ENCODE results near the gene COP1.

The COP1 gene

GRCh38 chr1:176196728-176197127, 10.4 kb downstream of the COP1 start:
- no peaks in the 10 kb centered on the region for H3K36me3 ChIP-seq (ENCODE audit: control insufficient read depth, insufficient read depth, low read length)
- no peaks in the 10 kb centered on the region for H3K9me3 ChIP-seq (ENCODE audit: control insufficient read depth, insufficient read depth, low read length)
- no peaks in the 10 kb centered on the region for H3K27me3 ChIP-seq (ENCODE audit: control insufficient read depth, insufficient read depth, low read length)
- H3K9ac ChIP-seq (ENCODE audit: low read depth, low read length), result no peak overlapping the region
- H3K4me3 ChIP-seq (ENCODE audit: low read depth, low read length), result no peak overlapping the region
- H3K4me1 ChIP-seq (ENCODE audit: control insufficient read depth, insufficient read depth, low read length), result no peaks in the 10 kb centered on the region

- H3K4me1 ChIP-seq (ENCODE audit: control insufficient read depth, insufficient read depth, low read length), result no peaks in the 10 kb centered on the region
- no peak overlapping the region for H3K4me3 ChIP-seq (ENCODE audit: low read depth, low read length)
- no peaks in the 10 kb centered on the region for H3K9me3 ChIP-seq (ENCODE audit: control insufficient read depth, insufficient read depth, low read length)
- H3K27me3 ChIP-seq (ENCODE audit: control insufficient read depth, insufficient read depth, low read length), result no peaks in the 10 kb centered on the region
- H3K36me3 ChIP-seq (ENCODE audit: control insufficient read depth, insufficient read depth, low read length), result no peaks in the 10 kb centered on the region
- H3K9ac ChIP-seq (ENCODE audit: low read depth, low read length), result no peak overlapping the region
These were observed 11.5 kb downstream of the COP1 start for GRCh38 chr1:176195547-176195946.

GRCh38 chr1:176193663-176194062, 13.4 kb downstream of the COP1 start:
- Histone ChIP-seq H3K9me3 (ENCODE audit: control insufficient read depth, insufficient read depth, low read length) (no peaks in the 10 kb centered on the region), H3K9ac (ENCODE audit: low read depth, low read length) (no peak overlapping the region)

GRCh38 chr1:176193023-176193422, 14.1 kb downstream of the COP1 start:
- Histone ChIP-seq H3K9me3 (ENCODE audit: control insufficient read depth, insufficient read depth, low read length) (no peaks in the 10 kb centered on the region), H3K9ac (ENCODE audit: low read depth, low read length) (no peak overlapping the region), H3K4me3 (ENCODE audit: low read depth, low read length) (no peak overlapping the region), H3K36me3 (ENCODE audit: control insufficient read depth, insufficient read depth, low read length) (no peaks in the 10 kb centered on the region), H3K27me3 (ENCODE audit: control insufficient read depth, insufficient read depth, low read length) (no peaks in the 10 kb centered on the region), H3K4me1 (ENCODE audit: control insufficient read depth, insufficient read depth, low read length) (peaks cover 3% of the 10 kb centered on the region)

More at GRCh38 chr1:176193663-176194062, 13.4 kb downstream of the COP1 start:
- H3K4me1 ChIP-seq (ENCODE audit: control insufficient read depth, insufficient read depth, low read length), result no peaks in the 10 kb centered on the region
- no peaks in the 10 kb centered on the region for H3K27me3 ChIP-seq (ENCODE audit: control insufficient read depth, insufficient read depth, low read length)
- H3K4me3 ChIP-seq (ENCODE audit: low read depth, low read length), result no peak overlapping the region
- H3K36me3 ChIP-seq (ENCODE audit: control insufficient read depth, insufficient read depth, low read length), result no peaks in the 10 kb centered on the region

- Histone ChIP-seq H3K27me3 (ENCODE audit: control insufficient read depth, insufficient read depth, low read length) (no peaks in the 10 kb centered on the region), H3K36me3 (ENCODE audit: control insufficient read depth, insufficient read depth, low read length) (no peaks in the 10 kb centered on the region), H3K4me1 (ENCODE audit: control insufficient read depth, insufficient read depth, low read length) (peaks cover 10% of the 10 kb centered on the region), H3K9ac (ENCODE audit: low read depth, low read length) (no peak overlapping the region), H3K9me3 (ENCODE audit: control insufficient read depth, insufficient read depth, low read length) (no peaks in the 10 kb centered on the region), H3K4me3 (ENCODE audit: low read depth, low read length) (no peak overlapping the region)
These were observed 18.5 kb downstream of the COP1 start for GRCh38 chr1:176188604-176189003.

- no peaks in the 10 kb centered on the region for H3K27me3 ChIP-seq (ENCODE audit: control insufficient read depth, insufficient read depth, low read length)
- H3K4me1 ChIP-seq (ENCODE audit: control insufficient read depth, insufficient read depth, low read length), result peaks cover 10% of the 10 kb centered on the region
- no peaks in the 10 kb centered on the region for H3K9me3 ChIP-seq (ENCODE audit: control insufficient read depth, insufficient read depth, low read length)
- H3K9ac ChIP-seq (ENCODE audit: low read depth, low read length), result no peak overlapping the region
- H3K36me3 ChIP-seq (ENCODE audit: control insufficient read depth, insufficient read depth, low read length), result no peaks in the 10 kb centered on the region
- no peak overlapping the region for H3K4me3 ChIP-seq (ENCODE audit: low read depth, low read length)
These were observed 20.1 kb downstream of the COP1 start for GRCh38 chr1:176187001-176187400.

- H3K9me3 ChIP-seq (ENCODE audit: control insufficient read depth, insufficient read depth, low read length), result no peaks in the 10 kb centered on the region
- no peaks in the 10 kb centered on the region for H3K36me3 ChIP-seq (ENCODE audit: control insufficient read depth, insufficient read depth, low read length)
- no peak overlapping the region for H3K9ac ChIP-seq (ENCODE audit: low read depth, low read length)
- H3K27me3 ChIP-seq (ENCODE audit: control insufficient read depth, insufficient read depth, low read length), result no peaks in the 10 kb centered on the region
- H3K4me3 ChIP-seq (ENCODE audit: low read depth, low read length), result no peak overlapping the region
- peaks cover 10% of the 10 kb centered on the region for H3K4me1 ChIP-seq (ENCODE audit: control insufficient read depth, insufficient read depth, low read length)
These were observed 23.5 kb downstream of the COP1 start for GRCh38 chr1:176183618-176184017.

GRCh38 chr1:176178316-176178715, 28.8 kb downstream of the COP1 start:
- H3K4me3 ChIP-seq (ENCODE audit: low read depth, low read length), result no peak overlapping the region
- H3K27me3 ChIP-seq (ENCODE audit: control insufficient read depth, insufficient read depth, low read length), result no peaks in the 10 kb centered on the region
- no peaks in the 10 kb centered on the region for H3K9me3 ChIP-seq (ENCODE audit: control insufficient read depth, insufficient read depth, low read length)
- H3K9ac ChIP-seq (ENCODE audit: low read depth, low read length), result no peak overlapping the region
- no peaks in the 10 kb centered on the region for H3K4me1 ChIP-seq (ENCODE audit: control insufficient read depth, insufficient read depth, low read length)
- peaks cover under 1% of the 10 kb centered on the region for H3K36me3 ChIP-seq (ENCODE audit: control insufficient read depth, insufficient read depth, low read length)

GRCh38 chr1:176177764-176178163, 29.3 kb downstream of the COP1 start:
- Histone ChIP-seq H3K9ac (ENCODE audit: low read depth, low read length) (no peak overlapping the region), H3K9me3 (ENCODE audit: control insufficient read depth, insufficient read depth, low read length) (no peaks in the 10 kb centered on the region), H3K4me1 (ENCODE audit: control insufficient read depth, insufficient read depth, low read length) (no peaks in the 10 kb centered on the region), H3K27me3 (ENCODE audit: control insufficient read depth, insufficient read depth, low read length) (no peaks in the 10 kb centered on the region), H3K4me3 (ENCODE audit: low read depth, low read length) (no peak overlapping the region), H3K36me3 (ENCODE audit: control insufficient read depth, insufficient read depth, low read length) (peaks cover 2% of the 10 kb centered on the region)

- H3K9me3 ChIP-seq (ENCODE audit: control insufficient read depth, insufficient read depth, low read length), result no peaks in the 10 kb centered on the region
- no peaks in the 10 kb centered on the region for H3K27me3 ChIP-seq (ENCODE audit: control insufficient read depth, insufficient read depth, low read length)
- H3K9ac ChIP-seq (ENCODE audit: low read depth, low read length), result no peak overlapping the region
- H3K36me3 ChIP-seq (ENCODE audit: control insufficient read depth, insufficient read depth, low read length), result peaks cover 5% of the 10 kb centered on the region
- H3K4me1 ChIP-seq (ENCODE audit: control insufficient read depth, insufficient read depth, low read length), result no peaks in the 10 kb centered on the region
- no peak overlapping the region for H3K4me3 ChIP-seq (ENCODE audit: low read depth, low read length)
These were observed 33.0 kb downstream of the COP1 start for GRCh38 chr1:176174108-176174507.

GRCh38 chr1:176172215-176172614, 34.9 kb downstream of the COP1 start:
- H3K9me3 ChIP-seq (ENCODE audit: control insufficient read depth, insufficient read depth, low read length), result no peaks in the 10 kb centered on the region

GRCh38 chr1:176167210-176167609, 39.9 kb downstream of the COP1 start:
- no peaks in the 10 kb centered on the region for H3K27me3 ChIP-seq (ENCODE audit: control insufficient read depth, insufficient read depth, low read length)
- H3K9me3 ChIP-seq (ENCODE audit: control insufficient read depth, insufficient read depth, low read length), result no peaks in the 10 kb centered on the region
- H3K4me3 ChIP-seq (ENCODE audit: low read depth, low read length), result no peak overlapping the region
- H3K4me1 ChIP-seq (ENCODE audit: control insufficient read depth, insufficient read depth, low read length), result no peaks in the 10 kb centered on the region
- no peak overlapping the region for H3K9ac ChIP-seq (ENCODE audit: low read depth, low read length)
- peaks cover 3% of the 10 kb centered on the region for H3K36me3 ChIP-seq (ENCODE audit: control insufficient read depth, insufficient read depth, low read length)

More at GRCh38 chr1:176172215-176172614, 34.9 kb downstream of the COP1 start:
- no peaks in the 10 kb centered on the region for H3K4me1 ChIP-seq (ENCODE audit: control insufficient read depth, insufficient read depth, low read length)
- no peaks in the 10 kb centered on the region for H3K27me3 ChIP-seq (ENCODE audit: control insufficient read depth, insufficient read depth, low read length)
- H3K4me3 ChIP-seq (ENCODE audit: low read depth, low read length), result no peak overlapping the region
- no peak overlapping the region for H3K9ac ChIP-seq (ENCODE audit: low read depth, low read length)
- peaks cover 5% of the 10 kb centered on the region for H3K36me3 ChIP-seq (ENCODE audit: control insufficient read depth, insufficient read depth, low read length)

- Histone ChIP-seq H3K27me3 (ENCODE audit: control insufficient read depth, insufficient read depth, low read length) (no peaks in the 10 kb centered on the region), H3K36me3 (ENCODE audit: control insufficient read depth, insufficient read depth, low read length) (no peaks in the 10 kb centered on the region), H3K4me1 (ENCODE audit: control insufficient read depth, insufficient read depth, low read length) (no peaks in the 10 kb centered on the region), H3K9ac (ENCODE audit: low read depth, low read length) (no peak overlapping the region), H3K4me3 (ENCODE audit: low read depth, low read length) (no peak overlapping the region), H3K9me3 (ENCODE audit: control insufficient read depth, insufficient read depth, low read length) (no peaks in the 10 kb centered on the region)
These were observed 41.5 kb downstream of the COP1 start for GRCh38 chr1:176165573-176165972.

All from iPS-15b (cell line).